ENCODE results near the gene CCDC85B.
A peak's percentile ranks its signal among the peaks of the same experiment; 100 is the strongest.

Gene CCDC85B

GRCh38 chr11:65912845-65913244 is 22.4 kb downstream of the CCDC85B start:
- no peak for TF ChIP-seq CTCF (IDR thresholded peaks at IDR 0.05; ENCODE audit: low read depth, low read length)
- peak; percentile 56 for DNase-seq (ENCODE audit: extremely low read depth, low read depth)

GRCh38 chr11:65915101-65915820 is 24.8 kb downstream of the CCDC85B start:
- TF ChIP-seq CTCF (IDR thresholded peaks at IDR 0.05; ENCODE audit: low read depth, low read length), result no peak
- no peak for DNase-seq (ENCODE audit: extremely low read depth, low read depth)

- peak; percentile 94 for DNase-seq (ENCODE audit: extremely low read depth, low read depth)
- no peak for TF ChIP-seq CTCF (IDR thresholded peaks at IDR 0.05; ENCODE audit: low read depth, low read length)
Measured at GRCh38 chr11:65915821-65916251, 25.4 kb downstream of the CCDC85B start.

- no peak for DNase-seq (ENCODE audit: extremely low read depth, low read depth)
- no peak for TF ChIP-seq CTCF (IDR thresholded peaks at IDR 0.05; ENCODE audit: low read depth, low read length)
Measured at GRCh38 chr11:65916391-65916790, 25.9 kb downstream of the CCDC85B start.

- no peak for DNase-seq (ENCODE audit: extremely low read depth, low read depth)
Measured at GRCh38 chr11:65917077-65917433, 26.6 kb downstream of the CCDC85B start.

GRCh38 chr11:65917434-65918210 is 27.1 kb downstream of the CCDC85B start:
- no peak for DNase-seq (ENCODE audit: extremely low read depth, low read depth)
- TF ChIP-seq CTCF (IDR thresholded peaks at IDR 0.05; ENCODE audit: low read depth, low read length), result no peak

More at GRCh38 chr11:65917077-65917433, 26.6 kb downstream of the CCDC85B start:
- no peak for TF ChIP-seq CTCF (IDR thresholded peaks at IDR 0.05; ENCODE audit: low read depth, low read length)
